WTC11 (cell line): ENCODE results near the gene GRAMD2B. TPM values are rescaled to one million over a fixed set of nuclear protein-coding genes. Genes with fewer than 3 reads are reported as not detected.

ENCODE experiments used
- ATAC-seq: fragments of 200-7000 bp; cut with Tn5 transposase; 2 replicates; pipeline ENCODE4 v1.10.0; 2021; ENCODE audit warnings: mild to moderate bottlenecking, moderate library complexity
- CTCF ChIA-PET: fragments of 300-600 bp; sonication (Branson Sonifier 250); formaldehyde crosslinking; loops from one replicate; lab custom pipeline; 2021; ENCODE audit warnings: antibody characterized with exemption; lab: Charles Lee
- POLR2A ChIA-PET: fragments of 350-600 bp; sonication (Branson Sonifier 250); formaldehyde crosslinking; loops from one replicate; lab custom pipeline; 2021; ENCODE audit warnings: antibody characterized with exemption; lab: Charles Lee
- DNase-seq: peaks from one replicate; pipeline ENCODE4 v3.0.0; 2021; ENCODE audit warnings: low spot score
- H3K27ac Mint-ChIP-seq: 2 replicates; pipeline ENCODE4 v1.8.0; 2021; ENCODE audit warnings: mixed read lengths
- H3K27me3 Mint-ChIP-seq: 2 replicates; pipeline ENCODE4 v1.8.0; 2021; ENCODE audit warnings: low read depth, mild to moderate bottlenecking, moderate library complexity, mixed read lengths
- H3K36me3 Mint-ChIP-seq: 2 replicates; pipeline ENCODE4 v1.8.0; 2021; ENCODE audit warnings: mixed read lengths
- H3K4me1 Mint-ChIP-seq: 2 replicates; pipeline ENCODE4 v1.8.0; 2022; ENCODE audit warnings: mixed read lengths
- H3K4me3 Mint-ChIP-seq: 2 replicates; pipeline ENCODE4 v1.8.0; 2021; ENCODE audit warnings: mild to moderate bottlenecking, moderate library complexity, mixed read lengths
- H3K9me3 Mint-ChIP-seq: 2 replicates; pipeline ENCODE4 v1.8.0; 2021; ENCODE audit warnings: mixed read lengths
- ELF4 ChIP-seq: sonication (generic); formaldehyde crosslinking; IDR thresholded peaks from 2 replicates; pipeline ENCODE4 v1.8.1; 2022; ENCODE audit warnings: low read depth, mild to moderate bottlenecking, moderate library complexity, missing genetic modification reagents
- GABPB1 ChIP-seq: sonication (generic); formaldehyde crosslinking; IDR thresholded peaks from 2 replicates; pipeline ENCODE4 v1.8.1; 2023; ENCODE audit warnings: mild to moderate bottlenecking, missing genetic modification reagents
- GTF2I ChIP-seq: fragments of 250-450 bp; sonication (Bioruptor Pico); conservative IDR thresholded peaks from 2 replicates; pipeline ENCODE4 v1.4.0; 2021; ENCODE audit warnings: mild to moderate bottlenecking
- IRF1 ChIP-seq: sonication (generic); formaldehyde crosslinking; IDR thresholded peaks from 2 replicates; pipeline ENCODE4 v1.8.0; 2023; ENCODE audit warnings: missing genetic modification reagents
- IRF2 ChIP-seq: sonication (generic); formaldehyde crosslinking; IDR thresholded peaks from 2 replicates; pipeline ENCODE4 v1.8.0; 2022; ENCODE audit warnings: low read depth, missing genetic modification reagents, borderline replicate concordance
- JAZF1 ChIP-seq: fragments of 250-450 bp; sonication (Bioruptor Pico); IDR thresholded peaks from 2 replicates; pipeline ENCODE4 v1.9.0; 2021; ENCODE audit warnings: moderate library complexity, mild to moderate bottlenecking, inconsistent platforms
- MLX ChIP-seq: sonication (generic); formaldehyde crosslinking; IDR thresholded peaks from 2 replicates; pipeline ENCODE4 v1.8.1; 2023; ENCODE audit warnings: mild to moderate bottlenecking, missing genetic modification reagents, moderate library complexity
- NFATC4 ChIP-seq: fragments of 250-450 bp; sonication (Bioruptor Pico); IDR thresholded peaks from 2 replicates; pipeline ENCODE4 v1.9.0; 2021; ENCODE audit warnings: mild to moderate bottlenecking
- NFE2L1 ChIP-seq: sonication (generic); formaldehyde crosslinking; IDR thresholded peaks from 2 replicates; pipeline ENCODE4 v1.8.1; 2023; ENCODE audit warnings: missing genetic modification reagents
- NFYB ChIP-seq: sonication (generic); formaldehyde crosslinking; conservative IDR thresholded peaks from 2 replicates; pipeline ENCODE4 v1.8.0; 2022; ENCODE audit warnings: low read depth, missing genetic modification reagents
- OVOL2 ChIP-seq: fragments of 250-450 bp; sonication (Bioruptor Pico); IDR thresholded peaks from 2 replicates; pipeline ENCODE4 v1.9.0; 2021; ENCODE audit warnings: mild to moderate bottlenecking, borderline replicate concordance
- PREB ChIP-seq: sonication (generic); formaldehyde crosslinking; IDR thresholded peaks from 2 replicates; pipeline ENCODE4 v1.8.1; 2022; ENCODE audit warnings: mild to moderate bottlenecking, missing genetic modification reagents, moderate library complexity, borderline replicate concordance
- PRRX2 ChIP-seq: fragments of 250-450 bp; sonication (Bioruptor Pico); IDR thresholded peaks from 2 replicates; pipeline ENCODE4 v1.8.0; 2021; ENCODE audit warnings: mild to moderate bottlenecking
- SOX15 ChIP-seq: fragments of 250-450 bp; sonication (Bioruptor Pico); IDR thresholded peaks from 2 replicates; pipeline ENCODE4 v1.9.0; 2021; ENCODE audit warnings: mild to moderate bottlenecking
- ZBTB43 ChIP-seq: sonication (generic); formaldehyde crosslinking; IDR thresholded peaks from 2 replicates; pipeline ENCODE4 v1.8.1; 2023; ENCODE audit warnings: mild to moderate bottlenecking, missing genetic modification reagents
- ZNF121 ChIP-seq: sonication (generic); formaldehyde crosslinking; IDR thresholded peaks from 2 replicates; pipeline ENCODE4 v1.8.0; 2023; ENCODE audit warnings: missing genetic modification reagents
- ZNF281 ChIP-seq: sonication (generic); formaldehyde crosslinking; IDR thresholded peaks from 2 replicates; pipeline ENCODE4 v1.8.0; 2023; ENCODE audit warnings: mild to moderate bottlenecking, missing genetic modification reagents
- ZNF512 ChIP-seq: sonication (generic); formaldehyde crosslinking; IDR thresholded peaks from 2 replicates; pipeline ENCODE4 v1.8.1; 2022; ENCODE audit warnings: missing genetic modification reagents, borderline replicate concordance
- ZNF671 ChIP-seq: fragments of 250-450 bp; sonication (Bioruptor Pico); IDR thresholded peaks from 2 replicates; pipeline ENCODE4 v1.8.0; 2021; ENCODE audit warnings: mild to moderate bottlenecking
- total RNA-seq: library from RNA; stranded (reverse); gene quantifications from 3 replicates; pipeline ENCODE4 v1.2.3, GENCODE V29; 2021

Gene GRAMD2B
- total RNA-seq, 1 experiment from 2014 or later: 11.6 TPM

- peaks cover 7% of the 10 kb centered on the region for H3K4me1 Mint-ChIP-seq
- ChIA-PET CTCF (no interaction called here), POLR2A (no interaction called here)
- no peak overlapping the region for H3K27ac Mint-ChIP-seq
- no peak overlapping the region for H3K4me3 Mint-ChIP-seq
- peaks cover 2% of the 10 kb centered on the region; the same call in 1 of the 2 replicates for H3K36me3 Mint-ChIP-seq
- no peaks in the 10 kb centered on the region for H3K27me3 Mint-ChIP-seq
- H3K9me3 Mint-ChIP-seq: peaks cover 20% of the 10 kb centered on the region
- DNase-seq (no peak), ATAC-seq (no peak)
- TF ChIP-seq ZNF281: no peak
- no peak for TF ChIP-seq IRF1 (CRISPR knock-in tag)
- TF ChIP-seq OVOL2 (CRISPR knock-in tag): no peak
- no peak for TF ChIP-seq PRRX2
- TF ChIP-seq MLX: no peak
- no peak for TF ChIP-seq GTF2I (CRISPR knock-in tag)
Measured at GRCh38 chr5:126394211-126394788, 28.9 kb upstream of the GRAMD2B start.

- DNase-seq (no peak), ATAC-seq (peak; percentile 76)
- peaks cover 28% of the 10 kb centered on the region for H3K9me3 Mint-ChIP-seq
- no peak for TF ChIP-seq ZBTB43
- no peak for TF ChIP-seq ZNF512 (CRISPR knock-in tag)
- no peak for TF ChIP-seq JAZF1 (CRISPR knock-in tag)
- TF ChIP-seq NFATC4: no peak
- TF ChIP-seq ELF4: no peak
- no peak for TF ChIP-seq IRF2
- TF ChIP-seq ZNF121 (CRISPR knock-in tag): no peak
- TF ChIP-seq NFYB (CRISPR knock-in tag): no peak
- TF ChIP-seq NFE2L1 (CRISPR knock-in tag): no peak
- no peak for TF ChIP-seq GABPB1 (CRISPR knock-in tag)
- no peak for TF ChIP-seq ZNF671 (CRISPR knock-in tag)
- no peak for TF ChIP-seq SOX15 (CRISPR knock-in tag)
- no peak for TF ChIP-seq PREB (CRISPR knock-in tag)
- H3K27ac Mint-ChIP-seq: no peak overlapping the region
- peaks cover 7% of the 10 kb centered on the region for H3K4me1 Mint-ChIP-seq
- H3K36me3 Mint-ChIP-seq: peaks cover 9% of the 10 kb centered on the region; the same call in 1 of the 2 replicates
- no peaks in the 10 kb centered on the region for H3K27me3 Mint-ChIP-seq
- POLR2A ChIA-PET: no interaction called here
- CTCF ChIA-PET: no interaction called here
- H3K4me3 Mint-ChIP-seq: no peak overlapping the region
Measured at GRCh38 chr5:126395198-126395597, 28.0 kb upstream of the GRAMD2B start.
